HEK293 (cell line): ENCODE results near the gene MIA2.

ENCODE experiments used
- CTCF ChIA-PET: fragments of 350-600 bp; formaldehyde crosslinking; extraction: SDS; loops from one replicate; lab custom pipeline; 2021; ENCODE audit warnings: antibody characterized with exemption; lab: Yijun Ruan, JAX
- POLR2A ChIA-PET: fragments of 300-600 bp; formaldehyde crosslinking; extraction: SDS; loops from one replicate; lab custom pipeline; 2020; ENCODE audit warnings: antibody characterized with exemption, inconsistent platforms; lab: Yijun Ruan, JAX
- H3K27ac ChIP-seq: fragments of 200-500 bp; sonication (Bioruptor generic); 2 replicates; pipeline ENCODE4 v1.5.1; 2014; ENCODE audit warnings: low read depth, low read length, control low read depth, inconsistent platforms; ENCODE audit errors: extremely low read depth
- H3K36me3 ChIP-seq, 2 experiments: fragments of 200-500 bp in 1 of 2; sonication (Bioruptor generic) in 1 of 2; 1 replicate in 1 of 2; 2 replicates in 1 of 2; pipeline ENCODE4 v1.5.1; 2014 to 2017; ENCODE audit warnings: inconsistent platforms in 2 of 2, low read length in 2 of 2; ENCODE audit not compliant: control insufficient read depth in 2 of 2, insufficient read depth in 1 of 2
- H3K4me1 ChIP-seq: fragments of 200-500 bp; sonication (Bioruptor generic); 2 replicates; pipeline ENCODE4 v1.5.1; 2014; ENCODE audit warnings: mild to moderate bottlenecking, low read length, inconsistent platforms; ENCODE audit not compliant: control insufficient read depth, insufficient read depth
- H3K4me3 ChIP-seq: 2 replicates; pipeline ENCODE4 v1.5.1; 2011; ENCODE audit warnings: low read depth, mild to moderate bottlenecking, control low read depth, low read length, moderate library complexity
- H3K9me3 ChIP-seq: fragments of 200-500 bp; sonication (Bioruptor generic); 2 replicates; pipeline ENCODE4 v1.5.1; 2014; ENCODE audit warnings: low read depth, low read length, inconsistent platforms; ENCODE audit not compliant: control insufficient read depth, insufficient read depth
- BCL11B ChIP-seq: fragments of 450-650 bp; formaldehyde crosslinking; IDR thresholded peaks from 2 replicates; pipeline ENCODE4 v1.5.1; 2016; ENCODE audit warnings: low read depth, missing biosample characterization, missing genetic modification characterization
- GLIS1 ChIP-seq: fragments of 450-650 bp; formaldehyde crosslinking; IDR thresholded peaks from 2 replicates; pipeline ENCODE4 v1.5.1; 2016; ENCODE audit warnings: missing biosample characterization, missing genetic modification characterization
- PRDM1 ChIP-seq: fragments of 450-650 bp; formaldehyde crosslinking; IDR thresholded peaks from 2 replicates; pipeline ENCODE4; 2016; ENCODE audit warnings: missing biosample characterization, missing genetic modification characterization
- SCRT2 ChIP-seq: fragments of 450-650 bp; formaldehyde crosslinking; IDR thresholded peaks from 2 replicates; pipeline ENCODE4 v1.5.1; 2016; ENCODE audit warnings: missing biosample characterization, missing genetic modification characterization
- TCF7L2 ChIP-seq: IDR thresholded peaks from 2 replicates; pipeline ENCODE4 v1.6.1; 2011; ENCODE audit warnings: low read depth, mild to moderate bottlenecking, inconsistent platforms, low read length, moderate library complexity, borderline replicate concordance
- TRIM28 ChIP-seq: IDR thresholded peaks from 2 replicates; pipeline ENCODE4 v1.6.1; 2011; ENCODE audit warnings: low read length, control low read depth, borderline replicate concordance
- ZFP69B ChIP-seq: fragments of 450-650 bp; formaldehyde crosslinking; IDR thresholded peaks from 2 replicates; pipeline ENCODE4 v1.5.1; 2016; ENCODE audit warnings: missing biosample characterization, missing genetic modification characterization
- ZIC2 ChIP-seq: fragments of 450-650 bp; formaldehyde crosslinking; IDR thresholded peaks from 2 replicates; pipeline ENCODE4 v1.5.1; 2016; ENCODE audit warnings: missing biosample characterization, missing genetic modification characterization
- ZNF121 ChIP-seq: fragments of 450-650 bp; formaldehyde crosslinking; IDR thresholded peaks from 2 replicates; pipeline ENCODE4 v1.5.1; 2016; ENCODE audit warnings: missing biosample characterization, missing genetic modification characterization
- ZNF140 ChIP-seq: fragments of 450-650 bp; formaldehyde crosslinking; IDR thresholded peaks from 2 replicates; pipeline ENCODE4 v1.5.1; 2016; ENCODE audit warnings: missing biosample characterization, missing genetic modification characterization
- ZNF157 ChIP-seq: fragments of 450-650 bp; formaldehyde crosslinking; IDR thresholded peaks from 2 replicates; pipeline ENCODE4 v1.5.1; 2016; ENCODE audit warnings: missing biosample characterization, missing genetic modification characterization
- ZNF19 ChIP-seq: fragments of 450-650 bp; formaldehyde crosslinking; IDR thresholded peaks from 2 replicates; pipeline ENCODE4; 2016; ENCODE audit warnings: missing biosample characterization, missing genetic modification characterization, low read depth
- ZNF248 ChIP-seq: fragments of 450-650 bp; formaldehyde crosslinking; IDR thresholded peaks from 2 replicates; pipeline ENCODE4 v1.5.1; 2017; ENCODE audit warnings: missing biosample characterization, missing genetic modification characterization
- ZNF560 ChIP-seq: fragments of 450-650 bp; formaldehyde crosslinking; IDR thresholded peaks from 2 replicates; pipeline ENCODE4 v1.5.1; 2017; ENCODE audit warnings: missing biosample characterization, missing genetic modification characterization, borderline replicate concordance
- ZNF561 ChIP-seq: fragments of 450-650 bp; IDR thresholded peaks from 2 replicates; pipeline ENCODE4 v1.5.1; 2018; ENCODE audit warnings: missing biosample characterization, missing genetic modification characterization, borderline replicate concordance
- ZNF654 ChIP-seq: fragments of 450-650 bp; formaldehyde crosslinking; IDR thresholded peaks from 2 replicates; pipeline ENCODE4 v1.5.1; 2016; ENCODE audit warnings: low read depth, missing biosample characterization, missing genetic modification characterization
- ZNF776 ChIP-seq: fragments of 450-650 bp; formaldehyde crosslinking; IDR thresholded peaks from 2 replicates; pipeline ENCODE4 v1.5.0; 2017; ENCODE audit warnings: missing biosample characterization, missing genetic modification characterization, borderline replicate concordance
- ZSCAN30 ChIP-seq: fragments of 450-650 bp; IDR thresholded peaks from 2 replicates; pipeline ENCODE4 v1.5.1; 2018; ENCODE audit warnings: missing biosample characterization, mild to moderate bottlenecking, missing genetic modification characterization, moderate library complexity
- TF ChIP-seq, protein P1 (sequence below): fragments of 450-650 bp; formaldehyde crosslinking; IDR thresholded peaks from 2 replicates; pipeline ENCODE4 v1.5.1; 2016; ENCODE audit warnings: missing biosample characterization, missing genetic modification characterization
- TF ChIP-seq, protein P2 (sequence below): fragments of 450-650 bp; formaldehyde crosslinking; IDR thresholded peaks from 2 replicates; pipeline ENCODE4 v1.5.1; 2016; ENCODE audit warnings: missing biosample characterization, missing genetic modification characterization
- TF ChIP-seq, protein P3 (sequence below): fragments of 450-650 bp; formaldehyde crosslinking; IDR thresholded peaks from 2 replicates; pipeline ENCODE4 v1.5.1; 2016; ENCODE audit warnings: missing biosample characterization, missing genetic modification characterization
- TF ChIP-seq, protein P4 (sequence below): fragments of 450-650 bp; formaldehyde crosslinking; IDR thresholded peaks from 2 replicates; pipeline ENCODE4 v1.5.1; 2016; ENCODE audit warnings: missing biosample characterization, missing genetic modification characterization

The MIA2 gene

DNA sequence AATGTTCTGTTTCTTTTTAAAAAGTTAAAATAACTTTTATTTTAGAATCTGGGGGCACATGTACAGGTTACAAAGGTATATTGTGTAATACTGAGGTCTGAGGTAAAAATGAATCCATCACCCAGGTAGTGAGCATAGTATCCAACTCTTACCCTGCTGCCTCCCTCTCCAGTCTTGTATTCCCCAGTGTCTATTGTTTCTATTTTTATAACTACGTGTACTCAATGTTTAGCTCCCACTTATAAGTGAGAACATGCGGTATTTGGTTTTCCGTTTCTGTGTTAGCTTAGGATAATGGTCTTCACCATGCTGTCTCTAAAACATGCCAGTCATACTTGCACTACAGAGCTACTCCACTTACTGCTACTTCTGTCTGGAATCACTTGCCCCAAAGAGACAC, 190.1 kb downstream of the MIA2 start:
- Histone ChIP-seq H3K9me3 (no peaks in the 10 kb centered on the region), H3K4me1 (peaks cover 6% of the 10 kb centered on the region; the same call in 1 of the 2 replicates), H3K27ac (no peak overlapping the region), H3K36me3 (no peaks in the 10 kb centered on the region), H3K4me3 (no peak overlapping the region)
- TF ChIP-seq, protein P1, sequence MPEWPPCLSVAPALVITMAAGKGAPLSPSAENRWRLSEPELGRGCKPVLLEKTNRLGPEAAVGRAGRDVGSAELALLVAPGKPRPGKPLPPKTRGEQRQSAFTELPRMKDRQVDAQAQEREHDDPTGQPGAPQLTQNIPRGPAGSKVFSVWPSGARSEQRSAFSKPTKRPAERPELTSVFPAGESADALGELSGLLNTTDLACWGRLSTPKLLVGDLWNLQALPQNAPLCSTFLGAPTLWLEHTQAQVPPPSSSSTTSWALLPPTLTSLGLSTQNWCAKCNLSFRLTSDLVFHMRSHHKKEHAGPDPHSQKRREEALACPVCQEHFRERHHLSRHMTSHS: no peak
- TF ChIP-seq ZNF561 (no peak), ZNF140 (tag by site-specific recombination) (no peak), ZFP69B (tag by site-specific recombination) (no peak), BCL11B (tag by site-specific recombination) (no peak)
- ChIA-PET POLR2A (no interaction called here), CTCF (interaction anchor here (0.6 kb wide), 1 partner anchor 43 kb away, joined by 6 read pairs; no protein-coding TSS in a partner anchor)

DNA sequence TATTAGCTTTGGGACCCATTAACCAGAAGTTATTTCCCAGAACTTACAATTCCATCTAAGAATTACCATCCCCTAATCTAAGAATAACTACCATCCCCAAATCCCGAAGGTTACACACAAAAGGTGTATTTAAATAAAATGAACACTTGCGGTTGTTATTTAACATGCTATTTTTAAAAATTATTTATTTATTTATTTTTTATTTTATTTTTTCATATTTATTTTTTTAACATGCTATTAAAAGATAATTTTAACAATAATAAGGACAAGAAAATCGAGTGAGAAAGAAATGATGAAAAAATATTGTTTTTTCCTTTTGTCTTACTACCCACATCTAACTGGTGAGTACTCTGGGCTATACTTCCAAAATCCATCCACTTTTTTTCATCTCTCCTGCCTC, 192.2 kb downstream of the MIA2 start:
- no peak overlapping the region for H3K4me3 ChIP-seq
- H3K36me3 ChIP-seq: no peaks in the 10 kb centered on the region
- TF ChIP-seq, protein P2, sequence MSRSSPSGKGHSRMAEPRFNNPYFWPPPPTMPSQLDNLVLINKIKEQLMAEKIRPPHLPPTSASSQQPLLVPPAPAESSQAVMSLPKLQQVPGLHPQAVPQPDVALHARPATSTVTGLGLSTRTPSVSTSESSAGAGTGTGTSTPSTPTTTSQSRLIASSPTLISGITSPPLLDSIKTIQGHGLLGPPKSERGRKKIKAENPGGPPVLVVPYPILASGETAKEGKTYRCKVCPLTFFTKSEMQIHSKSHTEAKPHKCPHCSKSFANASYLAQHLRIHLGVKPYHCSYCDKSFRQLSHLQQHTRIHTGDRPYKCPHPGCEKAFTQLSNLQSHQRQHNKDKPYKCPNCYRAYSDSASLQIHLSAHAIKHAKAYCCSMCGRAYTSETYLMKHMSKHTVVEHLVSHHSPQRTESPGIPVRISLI (tag by site-specific recombination): no peak
- POLR2A ChIA-PET: no interaction called here
- no peak overlapping the region for H3K27ac ChIP-seq
- peaks cover 10% of the 10 kb centered on the region for H3K4me1 ChIP-seq
- CTCF ChIA-PET: interaction anchor here (0.5 to 1.6 kb wide), 4 partner anchors 48 to 194 kb away, joined by 3 to 6 read pairs (median 4); no protein-coding TSS in a partner anchor
- H3K9me3 ChIP-seq: no peaks in the 10 kb centered on the region

DNA sequence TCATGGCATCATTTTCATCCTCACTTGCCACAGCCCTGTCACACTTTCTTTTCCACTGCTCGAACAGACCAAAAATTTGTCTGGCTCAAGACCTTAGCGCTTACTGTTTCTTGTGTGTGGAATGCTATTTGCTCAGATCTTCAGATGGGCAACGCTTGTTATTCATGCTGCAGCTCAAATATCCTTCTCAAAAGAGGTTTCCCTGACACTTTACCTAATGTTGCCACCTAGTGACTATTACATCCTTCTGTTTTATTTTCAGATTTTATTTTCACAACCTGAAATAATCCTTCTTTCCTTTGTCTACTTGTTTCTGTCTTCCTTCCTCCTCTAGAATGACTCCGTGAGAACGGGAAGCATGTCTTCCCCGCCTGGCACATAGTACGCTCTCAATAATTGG, 192.9 kb downstream of the MIA2 start:
- POLR2A ChIA-PET: no interaction called here
- CTCF ChIA-PET: interaction anchor here (0.8 to 1.6 kb wide), 6 partner anchors 10 to 195 kb away, joined by 3 to 6 read pairs (median 4); no protein-coding TSS in a partner anchor
- H3K36me3 ChIP-seq: no peaks in the 10 kb centered on the region
- TF ChIP-seq PRDM1 (tag by site-specific recombination) (0 out of 2 replicates have a peak, but pooled peaks have one; percentile 47), ZNF19 (tag by site-specific recombination) (no peak), TRIM28 (0 out of 2 replicates have a peak, but pooled peaks have one; percentile 30), ZNF654 (peak; percentile 66)
- TF ChIP-seq, protein P3, sequence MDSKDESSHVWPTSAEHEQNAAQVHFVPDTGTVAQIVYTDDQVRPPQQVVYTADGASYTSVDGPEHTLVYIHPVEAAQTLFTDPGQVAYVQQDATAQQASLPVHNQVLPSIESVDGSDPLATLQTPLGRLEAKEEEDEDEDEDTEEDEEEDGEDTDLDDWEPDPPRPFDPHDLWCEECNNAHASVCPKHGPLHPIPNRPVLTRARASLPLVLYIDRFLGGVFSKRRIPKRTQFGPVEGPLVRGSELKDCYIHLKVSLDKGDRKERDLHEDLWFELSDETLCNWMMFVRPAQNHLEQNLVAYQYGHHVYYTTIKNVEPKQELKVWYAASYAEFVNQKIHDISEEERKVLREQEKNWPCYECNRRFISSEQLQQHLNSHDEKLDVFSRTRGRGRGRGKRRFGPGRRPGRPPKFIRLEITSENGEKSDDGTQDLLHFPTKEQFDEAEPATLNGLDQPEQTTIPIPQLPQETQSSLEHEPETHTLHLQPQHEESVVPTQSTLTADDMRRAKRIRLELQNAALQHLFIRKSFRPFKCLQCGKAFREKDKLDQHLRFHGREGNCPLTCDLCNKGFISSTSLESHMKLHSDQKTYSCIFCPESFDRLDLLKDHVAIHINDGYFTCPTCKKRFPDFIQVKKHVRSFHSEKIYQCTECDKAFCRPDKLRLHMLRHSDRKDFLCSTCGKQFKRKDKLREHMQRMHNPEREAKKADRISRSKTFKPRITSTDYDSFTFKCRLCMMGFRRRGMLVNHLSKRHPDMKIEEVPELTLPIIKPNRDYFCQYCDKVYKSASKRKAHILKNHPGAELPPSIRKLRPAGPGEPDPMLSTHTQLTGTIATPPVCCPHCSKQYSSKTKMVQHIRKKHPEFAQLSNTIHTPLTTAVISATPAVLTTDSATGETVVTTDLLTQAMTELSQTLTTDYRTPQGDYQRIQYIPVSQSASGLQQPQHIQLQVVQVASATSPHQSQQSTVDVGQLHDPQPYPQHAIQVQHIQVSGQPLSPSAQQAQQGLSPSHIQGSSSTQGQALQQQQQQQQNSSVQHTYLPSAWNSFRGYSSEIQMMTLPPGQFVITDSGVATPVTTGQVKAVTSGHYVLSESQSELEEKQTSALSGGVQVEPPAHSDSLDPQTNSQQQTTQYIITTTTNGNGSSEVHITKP (tag by site-specific recombination): 0 out of 2 replicates have a peak, but pooled peaks have one; percentile 10
- H3K27ac ChIP-seq: no peak overlapping the region
- no peaks in the 10 kb centered on the region for H3K9me3 ChIP-seq
- H3K4me1 ChIP-seq: peaks cover 10% of the 10 kb centered on the region
- H3K4me3 ChIP-seq: no peak overlapping the region

DNA sequence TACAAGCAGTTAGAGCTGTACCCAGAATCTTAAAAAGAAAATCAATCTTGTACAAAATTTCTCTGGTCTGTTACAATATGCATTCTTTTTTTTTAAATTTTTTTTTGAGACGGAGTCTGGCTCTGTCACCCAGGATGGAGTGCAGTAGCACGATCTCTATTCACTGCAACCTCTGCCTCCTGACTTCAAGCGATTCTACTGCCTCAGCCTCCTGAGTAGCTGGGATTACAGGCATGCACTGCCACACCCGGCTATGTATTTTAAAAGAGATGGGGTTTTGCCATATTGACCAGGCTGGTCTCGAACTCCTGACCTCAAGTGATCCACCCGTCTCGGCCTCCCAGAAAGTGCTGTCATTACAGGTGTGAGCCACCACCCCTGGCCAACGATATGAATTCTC, 194.4 kb downstream of the MIA2 start:
- Histone ChIP-seq H3K27ac (no peak overlapping the region), H3K4me1 (peaks cover 10% of the 10 kb centered on the region), H3K4me3 (no peak overlapping the region), H3K9me3 (no peaks in the 10 kb centered on the region), H3K36me3 (no peaks in the 10 kb centered on the region)
- ChIA-PET CTCF (no interaction called here), POLR2A (no interaction called here)
- TF ChIP-seq ZNF121 (tag by site-specific recombination) (no peak), ZNF776 (tag by site-specific recombination) (no peak), GLIS1 (tag by site-specific recombination) (no peak), ZSCAN30 (tag by site-specific recombination) (no peak), SCRT2 (tag by site-specific recombination) (no peak), ZNF560 (tag by site-specific recombination) (no peak), ZNF157 (no peak), ZNF248 (no peak), ZIC2 (tag by site-specific recombination) (no peak), TCF7L2 (no peak)
- TF ChIP-seq, protein P4, sequence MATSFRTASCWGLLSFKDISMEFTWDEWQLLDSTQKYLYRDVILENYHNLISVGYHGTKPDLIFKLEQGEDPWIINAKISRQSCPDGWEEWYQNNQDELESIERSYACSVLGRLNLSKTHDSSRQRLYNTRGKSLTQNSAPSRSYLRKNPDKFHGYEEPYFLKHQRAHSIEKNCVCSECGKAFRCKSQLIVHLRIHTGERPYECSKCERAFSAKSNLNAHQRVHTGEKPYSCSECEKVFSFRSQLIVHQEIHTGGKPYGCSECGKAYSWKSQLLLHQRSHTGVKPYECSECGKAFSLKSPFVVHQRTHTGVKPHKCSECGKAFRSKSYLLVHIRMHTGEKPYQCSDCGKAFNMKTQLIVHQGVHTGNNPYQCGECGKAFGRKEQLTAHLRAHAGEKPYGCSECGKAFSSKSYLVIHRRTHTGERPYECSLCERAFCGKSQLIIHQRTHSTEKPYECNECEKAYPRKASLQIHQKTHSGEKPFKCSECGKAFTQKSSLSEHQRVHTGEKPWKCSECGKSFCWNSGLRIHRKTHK (tag by site-specific recombination): no peak
